ENCODE data around the gene ATG13.

Gene ATG13

GRCh38 chr11:46671958-46672315, 54.6 kb downstream of the ATG13 start:
- Histone ChIP-seq H3K4me3 (ENCODE audit: low read length) (no peak overlapping the region), H3K27ac (ENCODE audit: low read length) (no peak overlapping the region), H2AFZ (ENCODE audit: low read depth, low read length) (no peak overlapping the region), H3K4me2 (ENCODE audit: low read length) (no peak overlapping the region), H3K36me3 (replicated peaks; ENCODE audit: low read depth, low read length) (peaks cover 4% of the 10 kb centered on the region), H3K9me3 (ENCODE audit: insufficient read depth, low read length) (no peaks in the 10 kb centered on the region), H4K20me1 (ENCODE audit: insufficient read depth, low read length) (no peaks in the 10 kb centered on the region), H3K27me3 (ENCODE audit: low read depth, low read length) (no peaks in the 10 kb centered on the region), H3K9ac (ENCODE audit: low read length) (no peak overlapping the region), H3K79me2 (ENCODE audit: low read length) (no peaks in the 10 kb centered on the region), H3K4me1 (ENCODE audit: low read length) (peaks cover 4% of the 10 kb centered on the region; the same call in 1 of the 2 replicates)
- TF ChIP-seq, protein P1, sequence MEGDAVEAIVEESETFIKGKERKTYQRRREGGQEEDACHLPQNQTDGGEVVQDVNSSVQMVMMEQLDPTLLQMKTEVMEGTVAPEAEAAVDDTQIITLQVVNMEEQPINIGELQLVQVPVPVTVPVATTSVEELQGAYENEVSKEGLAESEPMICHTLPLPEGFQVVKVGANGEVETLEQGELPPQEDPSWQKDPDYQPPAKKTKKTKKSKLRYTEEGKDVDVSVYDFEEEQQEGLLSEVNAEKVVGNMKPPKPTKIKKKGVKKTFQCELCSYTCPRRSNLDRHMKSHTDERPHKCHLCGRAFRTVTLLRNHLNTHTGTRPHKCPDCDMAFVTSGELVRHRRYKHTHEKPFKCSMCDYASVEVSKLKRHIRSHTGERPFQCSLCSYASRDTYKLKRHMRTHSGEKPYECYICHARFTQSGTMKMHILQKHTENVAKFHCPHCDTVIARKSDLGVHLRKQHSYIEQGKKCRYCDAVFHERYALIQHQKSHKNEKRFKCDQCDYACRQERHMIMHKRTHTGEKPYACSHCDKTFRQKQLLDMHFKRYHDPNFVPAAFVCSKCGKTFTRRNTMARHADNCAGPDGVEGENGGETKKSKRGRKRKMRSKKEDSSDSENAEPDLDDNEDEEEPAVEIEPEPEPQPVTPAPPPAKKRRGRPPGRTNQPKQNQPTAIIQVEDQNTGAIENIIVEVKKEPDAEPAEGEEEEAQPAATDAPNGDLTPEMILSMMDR (IDR thresholded peaks at IDR 0.05; ENCODE audit: low read depth, low read length), result no peak
- TF ChIP-seq EZH2phosphoT487 (IDR thresholded peaks at IDR 0.05; ENCODE audit: low read depth), result no peak

GRCh38 chr11:46672381-46672839, 55.1 kb downstream of the ATG13 start:
- Histone ChIP-seq H3K9me3 (ENCODE audit: insufficient read depth, low read length) (no peaks in the 10 kb centered on the region), H3K4me2 (ENCODE audit: low read length) (no peak overlapping the region), H3K9ac (ENCODE audit: low read length) (no peak overlapping the region), H3K27me3 (ENCODE audit: low read depth, low read length) (no peaks in the 10 kb centered on the region), H3K79me2 (ENCODE audit: low read length) (no peaks in the 10 kb centered on the region), H2AFZ (ENCODE audit: low read depth, low read length) (no peak overlapping the region), H3K4me1 (ENCODE audit: low read length) (peaks cover 6% of the 10 kb centered on the region; the same call in 1 of the 2 replicates), H4K20me1 (ENCODE audit: insufficient read depth, low read length) (no peaks in the 10 kb centered on the region), H3K4me3 (ENCODE audit: low read length) (no peak overlapping the region), H3K36me3 (replicated peaks; ENCODE audit: low read depth, low read length) (peaks cover 4% of the 10 kb centered on the region), H3K27ac (ENCODE audit: low read length) (no peak overlapping the region)
- TF ChIP-seq, protein P1 (IDR thresholded peaks at IDR 0.05; ENCODE audit: low read depth, low read length), result no peak
- TF ChIP-seq EZH2phosphoT487 (IDR thresholded peaks at IDR 0.05; ENCODE audit: low read depth), result no peak

- Histone ChIP-seq H3K27ac (ENCODE audit: low read length) (no peak overlapping the region), H3K79me2 (ENCODE audit: low read length) (no peaks in the 10 kb centered on the region), H4K20me1 (ENCODE audit: insufficient read depth, low read length) (no peaks in the 10 kb centered on the region), H3K9me3 (ENCODE audit: insufficient read depth, low read length) (no peaks in the 10 kb centered on the region), H3K4me1 (ENCODE audit: low read length) (peaks cover 6% of the 10 kb centered on the region; the same call in 1 of the 2 replicates), H3K36me3 (replicated peaks; ENCODE audit: low read depth, low read length) (peaks cover 9% of the 10 kb centered on the region), H3K4me2 (ENCODE audit: low read length) (no peak overlapping the region), H3K9ac (ENCODE audit: low read length) (no peak overlapping the region), H3K27me3 (ENCODE audit: low read depth, low read length) (no peaks in the 10 kb centered on the region), H3K4me3 (ENCODE audit: low read length) (no peak overlapping the region), H2AFZ (ENCODE audit: low read depth, low read length) (no peak overlapping the region)
- TF ChIP-seq EZH2phosphoT487 (IDR thresholded peaks at IDR 0.05; ENCODE audit: low read depth), result no peak
- TF ChIP-seq, protein P1 (IDR thresholded peaks at IDR 0.05; ENCODE audit: low read depth, low read length), result no peak
These were observed 56.5 kb downstream of the ATG13 start for GRCh38 chr11:46673713-46674462.

- Histone ChIP-seq H3K4me2 (ENCODE audit: low read length) (no peak overlapping the region), H4K20me1 (ENCODE audit: insufficient read depth, low read length) (no peaks in the 10 kb centered on the region), H3K27me3 (ENCODE audit: low read depth, low read length) (no peaks in the 10 kb centered on the region), H3K79me2 (ENCODE audit: low read length) (no peaks in the 10 kb centered on the region), H3K4me3 (ENCODE audit: low read length) (no peak overlapping the region), H2AFZ (ENCODE audit: low read depth, low read length) (no peak overlapping the region), H3K27ac (ENCODE audit: low read length) (no peak overlapping the region), H3K4me1 (ENCODE audit: low read length) (peaks cover 6% of the 10 kb centered on the region; the same call in 1 of the 2 replicates), H3K9me3 (ENCODE audit: insufficient read depth, low read length) (no peaks in the 10 kb centered on the region), H3K9ac (ENCODE audit: low read length) (no peak overlapping the region), H3K36me3 (replicated peaks; ENCODE audit: low read depth, low read length) (peaks cover 6% of the 10 kb centered on the region)
- TF ChIP-seq, protein P1 (IDR thresholded peaks at IDR 0.05; ENCODE audit: low read depth, low read length), result no peak
- TF ChIP-seq EZH2phosphoT487 (IDR thresholded peaks at IDR 0.05; ENCODE audit: low read depth), result no peak
These were observed 57.3 kb downstream of the ATG13 start for GRCh38 chr11:46674463-46675287.

All from OCI-LY3 (cell line).